Endodermal cell (in vitro differentiated cells): ENCODE measurements around the gene ZC3H14. TPM values are rescaled to one million over a fixed set of nuclear protein-coding genes. Genes with fewer than 3 reads are reported as not detected.

ENCODE experiments used
- DNase-seq: peaks from one replicate; pipeline ENCODE4 v3.0.0-alpha.2; 2017
- H3K27ac ChIP-seq: 2 replicates; pipeline ENCODE4 v1.5.1; 2013; ENCODE audit warnings: mild to moderate bottlenecking, low read depth, low read length, moderate library complexity
- H3K27me3 ChIP-seq: 2 replicates; pipeline ENCODE4 v1.6.1; 2013; ENCODE audit warnings: mild to moderate bottlenecking, low read length, moderate library complexity; ENCODE audit not compliant: insufficient read depth, control insufficient read depth, poor library complexity, severe bottlenecking
- H3K36me3 ChIP-seq: 2 replicates; pipeline ENCODE4 v1.7.0; 2013; ENCODE audit warnings: mild to moderate bottlenecking, low read length, moderate library complexity; ENCODE audit not compliant: control insufficient read depth, insufficient read depth
- H3K4me1 ChIP-seq: one replicate; pipeline ENCODE4 v1.7.0; 2013; ENCODE audit warnings: low read length; ENCODE audit not compliant: control insufficient read depth, insufficient read depth
- H3K4me3 ChIP-seq: 2 replicates; pipeline ENCODE4 v1.5.1; 2013; ENCODE audit warnings: mild to moderate bottlenecking, low read length, moderate library complexity
- H3K9ac ChIP-seq: 2 replicates; pipeline ENCODE4 v1.6.1; 2013; ENCODE audit warnings: mild to moderate bottlenecking, low read length, moderate library complexity; ENCODE audit not compliant: poor library complexity, severe bottlenecking; ENCODE audit errors: extremely low read depth
- H3K9me3 ChIP-seq: 2 replicates; pipeline ENCODE4 v1.6.1; 2013; ENCODE audit warnings: mild to moderate bottlenecking, low read length, moderate library complexity; ENCODE audit not compliant: control insufficient read depth
- H3K27ac Mint-ChIP-seq: 2 replicates; pipeline ENCODE4 v1.8.0; 2020; ENCODE audit warnings: mixed read lengths
- H3K27me3 Mint-ChIP-seq: 2 replicates; pipeline ENCODE4 v1.8.0; 2021; ENCODE audit warnings: mild to moderate bottlenecking, mixed read lengths; ENCODE audit not compliant: insufficient read depth
- H3K36me3 Mint-ChIP-seq: 2 replicates; pipeline ENCODE4 v1.8.0; 2020; ENCODE audit warnings: low read depth, mixed read lengths
- H3K4me1 Mint-ChIP-seq: 2 replicates; pipeline ENCODE4 v1.8.0; 2020; ENCODE audit warnings: mixed read lengths
- H3K4me3 Mint-ChIP-seq: 2 replicates; pipeline ENCODE4 v1.8.0; 2020; ENCODE audit warnings: mild to moderate bottlenecking, moderate library complexity, mixed read lengths
- H3K9me3 Mint-ChIP-seq: 2 replicates; pipeline ENCODE4 v1.8.0; 2020; ENCODE audit warnings: mild to moderate bottlenecking, mixed read lengths
- WGBS, 2 experiments: methylation state at CpG; one replicate each; pipeline versions ENCODE4 v1.1.5 to v1.1.7; 2013; ENCODE audit warnings: missing lambda C conversion rate in 2 of 2, mixed read lengths in 1 of 2; ENCODE audit not compliant: insufficient coverage in 1 of 2, insufficient read length in 1 of 2; 5-methylcytosine and 5-hydroxymethylcytosine counted together
- total RNA-seq, 2 donors: library from RNA; stranded (reverse); fragmentation: NEBNext Ultra II Directional in 1 of 2; extraction: Animal tissue kit (Norgen Biotek cat#: 25700) in 1 of 2; gene quantifications; 2 replicates in 1 of 2; 3 replicates in 1 of 2; pipeline ENCODE4 v1.2.1, GENCODE V29; 2021
- TF ChIP-seq, protein P1 (sequence below): fragments of 200-600 bp; sonication (generic); conservative IDR thresholded peaks from 2 replicates; pipeline ENCODE4 v1.5.0; 2021; ENCODE audit warnings: antibody characterized with exemption, mild to moderate bottlenecking

The ZC3H14 gene
- total RNA-seq, 2 donors from 2014 or later = 111 to 142 TPM

DNA sequence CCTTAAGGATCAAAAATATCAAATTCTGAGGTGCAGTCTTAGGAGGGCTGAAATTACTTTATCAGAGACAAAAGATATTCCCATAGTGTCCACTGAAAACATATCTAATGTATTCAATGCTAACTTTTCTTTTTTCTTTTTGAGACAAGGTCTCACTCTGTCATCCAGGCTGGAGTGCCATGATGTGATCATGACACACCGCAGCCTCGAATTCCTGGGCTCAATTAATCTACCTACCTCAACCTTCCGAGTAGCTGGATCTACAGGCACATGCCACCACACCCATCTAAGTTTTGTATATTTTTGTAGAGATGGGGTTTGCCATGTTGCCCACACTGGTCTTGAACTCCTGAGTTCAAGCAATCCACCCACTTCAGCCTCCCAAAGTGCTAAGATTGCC lies 68.3 kb downstream of the ZC3H14 start:
- H3K4me1 Mint-ChIP-seq = no peaks in the 10 kb centered on the region
- no peak overlapping the region for H3K4me3 ChIP-seq
- no peak overlapping the region for H3K27ac ChIP-seq
- H3K27me3 ChIP-seq = no peaks in the 10 kb centered on the region
- no peaks in the 10 kb centered on the region for H3K27me3 Mint-ChIP-seq
- no peaks in the 10 kb centered on the region for H3K4me1 ChIP-seq
- no peak overlapping the region for H3K27ac Mint-ChIP-seq
- H3K9me3 Mint-ChIP-seq = no peaks in the 10 kb centered on the region
- H3K4me3 Mint-ChIP-seq = no peak overlapping the region
- TF ChIP-seq, protein P1, sequence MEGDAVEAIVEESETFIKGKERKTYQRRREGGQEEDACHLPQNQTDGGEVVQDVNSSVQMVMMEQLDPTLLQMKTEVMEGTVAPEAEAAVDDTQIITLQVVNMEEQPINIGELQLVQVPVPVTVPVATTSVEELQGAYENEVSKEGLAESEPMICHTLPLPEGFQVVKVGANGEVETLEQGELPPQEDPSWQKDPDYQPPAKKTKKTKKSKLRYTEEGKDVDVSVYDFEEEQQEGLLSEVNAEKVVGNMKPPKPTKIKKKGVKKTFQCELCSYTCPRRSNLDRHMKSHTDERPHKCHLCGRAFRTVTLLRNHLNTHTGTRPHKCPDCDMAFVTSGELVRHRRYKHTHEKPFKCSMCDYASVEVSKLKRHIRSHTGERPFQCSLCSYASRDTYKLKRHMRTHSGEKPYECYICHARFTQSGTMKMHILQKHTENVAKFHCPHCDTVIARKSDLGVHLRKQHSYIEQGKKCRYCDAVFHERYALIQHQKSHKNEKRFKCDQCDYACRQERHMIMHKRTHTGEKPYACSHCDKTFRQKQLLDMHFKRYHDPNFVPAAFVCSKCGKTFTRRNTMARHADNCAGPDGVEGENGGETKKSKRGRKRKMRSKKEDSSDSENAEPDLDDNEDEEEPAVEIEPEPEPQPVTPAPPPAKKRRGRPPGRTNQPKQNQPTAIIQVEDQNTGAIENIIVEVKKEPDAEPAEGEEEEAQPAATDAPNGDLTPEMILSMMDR = no peak
- no peaks in the 10 kb centered on the region for H3K36me3 Mint-ChIP-seq
- 40 to 50% methylated on average over 1 to 2 of the region's 3 CpGs for WGBS, 2 experiments
- no peak overlapping the region for H3K9ac ChIP-seq
- no peaks in the 10 kb centered on the region for H3K9me3 ChIP-seq
- no peak for DNase-seq
- no peaks in the 10 kb centered on the region for H3K36me3 ChIP-seq

DNA sequence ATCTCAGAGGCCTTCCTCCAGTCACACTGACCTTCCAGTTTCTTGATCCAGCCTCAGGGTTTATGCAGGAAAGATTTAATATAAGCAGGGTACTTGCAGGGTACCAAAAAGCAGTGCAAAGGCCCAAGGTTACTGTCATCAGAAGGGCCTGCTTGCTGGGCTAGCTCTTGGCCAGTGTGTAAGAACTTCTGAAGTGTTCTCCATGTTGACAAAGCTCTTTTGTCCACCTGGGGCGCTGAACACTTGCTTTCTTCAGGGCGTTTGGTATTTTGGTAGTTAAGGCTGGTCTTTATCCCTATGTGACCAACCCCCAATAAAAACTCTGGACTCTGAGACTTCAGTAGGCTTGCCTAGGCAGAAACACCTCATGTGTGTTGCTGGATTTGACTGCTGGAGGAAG lies 69.7 kb downstream of the ZC3H14 start:
- Mint-ChIP-seq H3K4me1 (no peaks in the 10 kb centered on the region), H3K27me3 (no peaks in the 10 kb centered on the region), H3K27ac (no peak overlapping the region), H3K9me3 (no peaks in the 10 kb centered on the region), H3K4me3 (no peak overlapping the region), H3K36me3 (no peaks in the 10 kb centered on the region)
- Histone ChIP-seq H3K4me1 (no peaks in the 10 kb centered on the region), H3K9me3 (no peaks in the 10 kb centered on the region), H3K4me3 (no peak overlapping the region), H3K27me3 (no peaks in the 10 kb centered on the region), H3K9ac (no peak overlapping the region), H3K36me3 (no peaks in the 10 kb centered on the region), H3K27ac (no peak overlapping the region)
- DNase-seq = no peak
- 89% methylated on average over 2 of the region's 2 CpGs; no CpG with 5 or more reads in 1 of the 2 experiments for WGBS, 2 experiments
- TF ChIP-seq, protein P1 = peak; percentile 20

DNA sequence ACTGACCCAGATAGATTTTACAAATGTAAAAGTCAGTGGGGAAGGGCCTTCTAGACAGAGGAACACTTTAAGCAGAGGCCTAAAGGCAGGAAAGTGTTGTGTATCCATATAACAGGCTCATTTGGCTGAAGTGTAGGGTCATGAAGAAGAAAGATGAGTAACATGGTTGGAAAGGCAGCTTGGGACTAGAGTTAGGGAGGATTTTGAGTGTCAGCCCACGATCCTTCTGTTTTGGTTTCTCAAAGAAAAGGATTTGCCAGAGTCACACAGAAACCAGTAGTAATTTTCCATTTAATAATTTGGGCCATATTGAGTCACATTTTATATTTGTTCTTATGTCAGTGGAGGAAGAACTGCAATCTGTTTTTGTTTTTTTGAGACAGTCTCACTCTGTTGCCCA lies 76.4 kb downstream of the ZC3H14 start:
- 75 to 78% methylated on average over 1 of the region's 1 CpG for WGBS, 2 experiments

More for the DNA sequence above, 76.4 kb downstream of the ZC3H14 start:
- no peaks in the 10 kb centered on the region for H3K27me3 Mint-ChIP-seq
- Histone ChIP-seq H3K4me1 (no peaks in the 10 kb centered on the region), H3K4me3 (no peak overlapping the region), H3K36me3 (no peaks in the 10 kb centered on the region), H3K9me3 (peaks cover 7% of the 10 kb centered on the region), H3K9ac (no peak overlapping the region), H3K27ac (no peak overlapping the region), H3K27me3 (no peaks in the 10 kb centered on the region)
- no peaks in the 10 kb centered on the region for H3K36me3 Mint-ChIP-seq
- H3K9me3 Mint-ChIP-seq = peaks cover 15% of the 10 kb centered on the region
- TF ChIP-seq, protein P1 = no peak
- H3K4me3 Mint-ChIP-seq = no peak overlapping the region
- no peaks in the 10 kb centered on the region for H3K4me1 Mint-ChIP-seq
- H3K27ac Mint-ChIP-seq = no peak overlapping the region
- DNase-seq = no peak
